Activated CD4-positive, alpha-beta T cell treated with anti-CD3 and anti-CD28 coated beads for 1 hour (primary cell): ENCODE measurements around the gene FRMD7.
"Not testable (repeated sequence)": the region's sequence is repeated elsewhere in the genome, so short reads cannot be mapped to it uniquely, and the experiment has no call there.

Experiments
- DNase-seq: peaks from one replicate; pipeline ENCODE4 v3.0.0-alpha.2; 2020

The FRMD7 gene, protein sequence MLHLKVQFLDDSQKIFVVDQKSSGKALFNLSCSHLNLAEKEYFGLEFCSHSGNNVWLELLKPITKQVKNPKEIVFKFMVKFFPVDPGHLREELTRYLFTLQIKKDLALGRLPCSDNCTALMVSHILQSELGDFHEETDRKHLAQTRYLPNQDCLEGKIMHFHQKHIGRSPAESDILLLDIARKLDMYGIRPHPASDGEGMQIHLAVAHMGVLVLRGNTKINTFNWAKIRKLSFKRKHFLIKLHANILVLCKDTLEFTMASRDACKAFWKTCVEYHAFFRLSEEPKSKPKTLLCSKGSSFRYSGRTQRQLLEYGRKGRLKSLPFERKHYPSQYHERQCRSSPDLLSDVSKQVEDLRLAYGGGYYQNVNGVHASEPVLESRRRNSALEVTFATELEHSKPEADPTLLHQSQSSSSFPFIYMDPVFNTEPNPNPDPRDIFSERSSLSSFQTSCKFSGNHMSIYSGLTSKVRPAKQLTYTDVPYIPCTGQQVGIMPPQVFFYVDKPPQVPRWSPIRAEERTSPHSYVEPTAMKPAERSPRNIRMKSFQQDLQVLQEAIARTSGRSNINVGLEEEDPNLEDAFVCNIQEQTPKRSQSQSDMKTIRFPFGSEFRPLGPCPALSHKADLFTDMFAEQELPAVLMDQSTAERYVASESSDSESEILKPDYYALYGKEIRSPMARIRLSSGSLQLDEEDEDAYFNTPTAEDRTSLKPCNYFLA

DNA sequence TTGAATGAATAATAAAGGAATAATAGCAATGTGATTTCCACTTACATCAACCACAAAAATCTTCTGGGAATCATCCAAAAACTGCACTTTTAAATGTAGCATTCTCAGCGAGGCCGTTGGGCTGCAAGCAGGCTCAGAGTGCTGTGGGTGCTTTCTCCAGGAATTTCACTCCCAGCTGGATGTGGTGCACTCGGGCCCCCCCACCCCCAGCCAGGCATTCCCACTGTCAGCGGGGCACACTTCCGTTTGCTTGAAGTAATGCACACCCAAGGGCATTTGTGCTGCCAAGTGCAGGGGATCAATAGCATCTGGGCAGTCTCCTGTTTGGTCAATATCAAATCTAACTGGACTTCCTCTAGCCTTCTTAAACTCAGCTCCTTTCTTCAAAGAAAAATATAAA is at the start of gene FRMD7:
TSS of gene FRMD7 (minus strand) at position 278 of the 400 bp plus-strand sequence. CDS start at position 102, 176 bp downstream.
- DNase-seq: no peak

DNA sequence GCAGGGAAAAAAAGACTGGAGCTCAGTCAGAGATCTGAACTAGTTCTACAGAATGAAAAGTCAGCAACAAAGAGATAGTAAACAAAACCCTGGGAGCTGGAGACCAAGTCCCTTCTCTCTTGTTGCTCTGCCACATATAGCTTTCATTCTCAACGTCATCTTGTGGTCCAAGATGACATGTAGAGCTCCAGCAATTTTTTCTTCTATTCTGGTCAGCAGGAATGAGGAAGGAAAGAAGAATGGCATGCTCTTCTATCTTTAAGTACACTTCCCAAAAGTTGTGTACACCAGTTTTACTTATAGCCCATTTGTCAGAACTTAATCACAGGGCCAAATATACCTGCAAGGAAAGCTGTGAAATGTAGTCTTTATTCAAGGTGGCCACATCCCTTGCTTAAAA is 45.8 kb upstream of the FRMD7 start:
- DNase-seq: no peak

DNA sequence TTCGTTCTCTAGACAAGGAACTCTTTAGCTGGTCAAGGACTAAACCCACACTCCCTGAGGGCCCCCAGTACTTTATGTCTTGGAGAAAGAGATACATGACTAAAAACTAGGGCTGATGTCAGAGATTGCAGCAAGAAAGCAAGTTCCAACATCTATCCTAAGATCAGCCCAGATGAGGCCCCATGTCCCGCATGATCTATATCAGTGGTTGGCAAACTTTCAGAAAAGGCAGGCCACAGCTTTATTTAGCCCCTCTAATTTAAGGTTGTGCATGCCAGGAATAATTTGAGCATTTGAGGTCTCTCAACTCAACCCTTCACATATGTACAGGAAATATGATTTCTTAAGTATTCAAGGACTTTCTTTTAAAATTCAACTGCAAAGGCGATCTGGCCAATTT is 44.1 kb upstream of the FRMD7 start:
- no peak for DNase-seq

DNA sequence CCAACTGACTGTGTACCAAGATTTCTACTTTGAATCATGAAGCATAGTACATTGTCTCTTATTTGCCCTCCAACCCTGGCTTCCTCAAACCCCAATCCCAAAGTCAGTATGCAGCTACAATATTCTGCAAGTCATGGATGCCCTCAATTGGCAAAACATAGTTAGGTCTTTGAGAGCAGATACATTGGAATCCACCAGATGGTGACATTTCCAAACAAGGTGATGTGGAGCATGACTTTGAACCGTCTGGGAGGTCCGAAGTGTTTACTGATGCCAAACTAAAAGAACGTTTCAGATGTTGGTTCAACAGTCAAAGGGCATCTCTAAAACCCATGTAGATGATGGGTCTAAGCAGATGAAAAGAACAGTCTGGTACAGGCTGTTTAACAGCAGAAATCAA is 43.7 kb upstream of the FRMD7 start:
- DNase-seq: no peak

DNA sequence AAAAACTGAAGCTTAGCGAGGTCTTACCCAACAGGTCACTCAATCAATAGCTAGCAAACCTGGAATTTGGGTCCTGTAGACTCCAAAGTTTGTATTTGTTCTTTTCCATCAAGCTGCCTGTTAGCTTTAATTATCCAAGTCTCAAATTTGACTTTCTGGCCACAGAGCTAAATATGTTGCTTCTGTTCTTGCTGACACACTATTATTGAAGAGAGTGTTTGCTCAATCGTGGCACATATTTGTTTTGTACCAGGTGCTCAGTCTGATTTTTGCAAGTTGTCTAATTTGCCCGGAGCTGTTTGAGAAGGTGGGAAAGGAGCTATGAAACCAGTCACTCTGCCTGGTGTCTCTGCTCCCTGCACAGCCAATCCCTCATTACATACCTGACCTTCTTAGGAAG is 41.7 kb upstream of the FRMD7 start:
- no peak for DNase-seq

DNA sequence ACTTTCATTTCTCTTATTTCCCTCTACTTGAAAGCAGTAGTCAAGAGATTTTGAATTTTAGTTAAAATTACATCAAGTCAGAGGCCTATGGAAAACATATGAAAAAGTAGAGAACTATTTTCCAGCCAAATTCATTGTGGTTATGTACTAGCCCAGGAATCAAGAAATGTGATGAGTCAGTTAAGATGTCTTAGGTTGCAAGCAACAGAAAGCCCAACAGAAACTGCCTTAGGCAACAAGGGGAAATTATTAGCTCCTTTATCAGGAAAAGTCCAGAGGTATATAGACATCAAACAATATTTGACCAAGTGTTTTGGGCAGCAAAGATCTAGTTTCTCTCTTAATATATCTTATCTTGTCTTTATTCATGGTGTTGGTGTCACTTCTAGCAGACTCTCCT is 37.8 kb upstream of the FRMD7 start:
- DNase-seq: no peak

DNA sequence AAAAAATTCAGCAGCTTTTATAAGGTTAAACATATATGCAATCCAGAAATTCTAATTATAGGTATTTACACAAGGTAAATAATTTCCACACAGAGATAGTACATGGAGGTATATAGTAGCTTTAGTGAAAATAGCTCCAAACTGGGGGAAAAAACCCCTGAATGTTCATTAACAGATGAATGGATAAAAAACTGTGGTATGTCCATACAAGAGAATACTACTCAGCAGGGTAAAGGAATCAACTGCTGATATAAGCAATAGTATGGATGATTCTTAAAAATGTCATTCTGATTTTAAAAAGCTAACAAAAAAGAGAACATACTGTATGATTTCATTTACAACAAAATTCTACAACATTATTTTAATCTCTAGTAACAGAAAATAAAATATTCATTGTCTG is 37.2 kb upstream of the FRMD7 start:
- DNase-seq: no peak

DNA sequence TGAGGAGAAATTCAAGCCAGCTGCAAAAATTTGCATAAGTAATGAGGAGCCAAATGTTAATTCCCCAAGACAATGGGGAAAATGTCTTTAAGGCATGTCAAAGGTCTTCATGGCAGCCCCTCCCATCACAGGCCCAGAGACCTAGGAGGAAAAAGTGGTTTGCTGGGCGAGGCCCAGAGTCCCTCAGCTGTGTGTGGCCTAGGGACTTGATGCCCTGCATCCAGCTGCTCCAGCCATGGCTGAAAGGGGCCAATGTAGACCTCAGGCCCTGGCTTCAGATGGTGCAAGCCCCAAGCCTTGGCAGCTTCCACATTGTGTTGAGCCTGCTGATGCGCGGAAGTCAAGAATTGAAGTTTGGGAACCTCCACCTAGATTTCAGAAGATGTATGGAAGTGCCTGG is 35.3 kb upstream of the FRMD7 start:
- DNase-seq: not testable (repeated sequence)

DNA sequence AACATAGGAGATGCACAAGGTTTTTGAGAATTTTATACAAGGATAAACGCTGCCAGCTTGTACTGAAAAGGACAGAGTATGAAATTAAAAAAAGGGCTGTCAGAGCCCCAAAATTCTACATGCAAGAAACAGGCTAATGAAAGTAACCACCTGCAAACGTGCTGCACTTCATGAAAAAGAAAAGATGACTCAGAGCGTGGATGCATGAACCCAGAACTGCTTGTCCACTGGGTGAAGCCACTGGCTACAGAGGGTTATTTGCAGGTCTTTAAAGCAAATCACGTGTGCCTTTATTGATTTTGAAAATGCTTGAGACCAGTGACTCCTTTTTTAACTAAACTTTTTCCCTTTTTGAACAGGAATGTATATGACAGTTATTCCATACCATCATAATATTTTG is 25.3 kb upstream of the FRMD7 start:
- no peak for DNase-seq

DNA sequence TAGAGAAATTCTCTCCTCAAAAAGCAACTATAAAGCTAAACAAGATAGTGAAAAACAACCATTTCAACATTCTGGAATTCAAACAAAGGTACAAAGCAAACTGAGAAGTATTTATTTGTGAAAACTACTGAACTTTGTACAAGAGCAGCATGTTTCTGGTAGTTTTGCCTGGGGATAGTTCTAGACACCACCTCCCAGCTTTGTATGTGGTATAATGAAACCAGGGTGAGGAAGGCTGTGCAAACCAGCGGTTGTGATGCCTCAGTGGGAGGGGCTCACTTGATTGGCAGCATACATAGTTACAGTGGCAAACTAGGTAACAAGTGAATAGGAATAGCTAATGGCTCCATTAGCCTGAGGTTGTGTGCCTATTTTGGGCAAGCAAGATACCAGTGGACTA is 18.6 kb upstream of the FRMD7 start:
- no peak for DNase-seq

DNA sequence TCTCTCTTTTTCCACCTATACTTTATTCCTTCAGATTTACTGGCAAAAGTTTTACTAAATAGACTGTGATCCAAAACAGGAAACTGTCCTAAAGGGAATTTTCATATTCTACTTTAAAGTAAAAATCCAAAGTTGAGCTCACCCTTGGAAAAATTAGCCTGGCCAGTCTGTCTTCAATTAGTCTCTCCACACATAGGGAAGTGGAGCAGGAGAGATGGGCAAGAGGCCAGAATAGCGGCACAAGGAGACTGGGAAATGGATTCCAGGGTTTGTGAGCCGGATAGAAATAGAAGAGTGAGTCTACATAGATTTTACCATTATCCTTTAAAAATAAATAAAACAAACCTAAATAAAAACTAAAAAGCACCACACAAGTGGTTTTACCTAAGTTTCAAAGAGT is 16.2 kb upstream of the FRMD7 start:
- DNase-seq: no peak

DNA sequence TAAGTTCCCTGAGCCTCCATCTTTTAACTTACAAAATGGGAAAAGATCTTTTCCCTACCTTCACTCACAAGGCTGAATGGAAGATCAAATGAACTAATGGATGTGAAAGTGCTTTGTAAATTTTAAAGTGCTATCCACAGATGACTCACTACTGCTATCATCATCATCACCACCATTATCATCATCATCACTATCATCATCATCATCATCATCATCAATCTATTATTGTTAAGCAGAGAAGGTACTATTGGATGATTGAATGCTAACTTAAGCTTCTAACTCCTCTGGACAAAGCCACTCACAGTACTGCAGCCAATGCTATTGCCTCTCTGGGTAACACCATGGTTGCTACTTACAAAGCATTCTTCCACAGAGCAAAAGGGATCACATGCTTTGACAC is 1.9 kb downstream of the FRMD7 start:
- no peak for DNase-seq

DNA sequence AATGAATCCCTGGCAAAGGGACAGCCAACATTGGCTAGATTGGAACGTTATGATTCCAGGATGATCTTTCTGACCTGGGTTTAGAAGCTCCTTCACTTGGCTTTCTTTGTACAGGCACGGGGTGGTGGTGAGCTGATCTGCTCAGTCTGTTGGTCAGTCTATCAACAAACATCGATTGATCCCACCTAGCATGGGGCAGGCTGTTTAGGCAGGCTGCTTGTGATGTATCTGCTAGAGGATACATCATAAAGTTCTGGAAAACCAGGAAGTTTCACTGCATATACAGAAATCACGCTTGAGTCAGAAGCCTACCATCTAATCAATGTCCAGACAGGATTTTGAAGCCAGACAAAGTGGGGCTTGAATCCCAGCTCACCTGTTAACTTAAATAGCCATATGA is 6.9 kb downstream of the FRMD7 start:
- DNase-seq: no peak

DNA sequence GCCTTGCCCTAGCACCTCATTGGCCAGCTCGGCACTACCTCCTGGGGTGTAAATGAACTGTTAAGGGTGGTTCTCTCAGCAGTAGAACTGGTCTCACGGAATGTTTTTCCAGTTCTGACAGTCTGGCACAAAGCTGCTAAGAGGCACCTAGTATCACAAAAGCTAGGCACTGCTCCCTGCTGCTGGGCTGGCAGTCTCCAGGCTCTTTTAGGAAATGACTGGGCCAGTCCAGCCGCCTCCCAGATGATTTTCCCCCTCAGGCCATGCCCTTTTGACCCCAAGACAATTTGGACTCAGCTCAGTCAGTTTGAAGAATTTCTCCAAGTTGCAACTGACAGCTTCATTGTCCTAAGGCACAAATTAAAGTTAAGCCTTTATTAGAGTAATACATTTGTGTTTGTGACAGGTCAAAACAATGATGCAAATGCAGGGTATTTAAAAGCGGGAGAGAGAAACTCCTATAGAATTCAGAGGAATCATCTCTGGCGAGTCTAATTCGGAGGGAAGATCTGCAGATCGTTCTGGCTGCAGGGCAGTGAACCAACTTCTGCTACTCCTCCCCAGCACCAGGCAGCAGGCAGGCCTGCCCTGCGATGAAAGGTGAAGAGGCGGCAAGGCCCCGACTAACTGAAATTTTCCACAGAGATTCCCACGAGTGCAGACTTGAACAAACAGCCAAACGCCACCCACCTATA is 7.9 kb downstream of the FRMD7 start:
- DNase-seq: no peak

DNA sequence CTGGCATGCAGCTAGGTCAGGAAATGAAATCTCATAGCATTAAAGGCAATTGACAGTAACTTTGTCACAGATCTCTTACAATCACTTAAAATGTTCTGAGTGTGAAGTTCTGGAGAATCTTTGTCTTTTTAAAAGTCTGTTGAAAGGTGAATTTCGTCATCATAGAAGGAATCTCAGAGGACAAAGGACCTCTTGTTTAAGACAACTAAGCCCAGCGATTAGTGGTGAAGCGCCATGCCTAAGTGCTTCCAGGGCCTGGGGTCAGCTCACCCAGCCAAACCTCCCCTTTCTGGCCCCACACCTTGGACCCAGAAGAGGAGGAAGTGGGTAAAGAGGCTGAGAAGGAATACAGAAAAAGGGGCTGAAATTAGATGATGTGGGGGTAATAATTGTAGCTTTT is 8.5 kb downstream of the FRMD7 start:
- DNase-seq: no peak

DNA sequence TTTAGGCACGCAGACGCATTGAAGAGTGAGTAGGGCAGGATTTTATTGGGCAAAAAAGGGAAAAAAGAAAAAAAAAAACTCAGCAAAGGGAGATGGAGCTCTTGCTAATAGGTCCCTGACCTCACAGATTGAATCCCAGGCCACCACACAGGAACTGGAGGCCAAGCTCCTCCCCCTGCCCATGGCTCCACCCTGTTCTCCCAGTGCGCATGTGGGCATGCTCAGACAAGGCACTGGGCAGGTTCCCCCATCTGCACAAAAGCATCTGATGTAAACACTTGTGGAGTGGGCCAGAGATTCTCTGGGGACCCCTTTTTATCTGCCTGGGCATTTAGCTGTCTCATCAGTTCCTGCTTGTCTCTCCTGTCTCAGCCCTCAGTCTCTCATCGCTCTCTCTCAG is 9.5 kb downstream of the FRMD7 start:
- no peak for DNase-seq

DNA sequence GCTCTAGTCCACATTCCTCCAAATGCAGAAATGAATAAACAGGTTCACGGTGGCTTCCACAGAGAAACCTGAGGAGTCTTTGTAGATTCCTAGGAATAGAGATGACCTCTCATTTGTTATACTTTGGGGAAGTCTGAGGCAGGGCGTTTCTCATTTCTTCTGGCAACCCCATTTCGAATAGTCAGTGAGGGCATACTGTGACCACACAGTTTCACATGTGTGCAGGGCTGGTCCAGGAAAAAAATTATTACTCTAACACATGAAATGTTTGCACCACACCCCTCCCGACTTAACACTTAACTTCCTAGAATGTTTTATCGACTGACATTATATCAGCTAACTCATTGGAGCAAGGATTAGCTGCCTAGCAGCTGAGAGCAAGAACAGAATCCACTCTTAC is 12.0 kb downstream of the FRMD7 start:
- no peak for DNase-seq

DNA sequence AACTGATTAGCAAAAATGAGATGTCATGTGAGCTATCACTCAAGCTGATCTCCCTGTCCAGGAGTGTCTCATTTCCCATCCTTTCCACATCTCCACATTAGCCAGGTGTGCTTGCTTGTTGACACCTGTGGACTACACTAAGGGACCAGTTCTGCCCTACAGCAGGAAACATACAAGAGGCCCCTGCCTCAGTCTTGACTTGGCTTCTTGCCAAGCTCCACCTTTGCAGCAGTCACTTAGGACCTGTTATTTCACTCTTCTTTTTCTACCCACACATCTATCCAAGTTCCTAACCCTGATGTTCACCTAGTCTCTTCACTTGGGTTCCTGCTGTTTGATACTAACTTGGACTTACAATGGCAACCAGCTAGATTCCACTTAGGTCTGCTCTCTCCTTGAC is 13.2 kb downstream of the FRMD7 start:
- no peak for DNase-seq

DNA sequence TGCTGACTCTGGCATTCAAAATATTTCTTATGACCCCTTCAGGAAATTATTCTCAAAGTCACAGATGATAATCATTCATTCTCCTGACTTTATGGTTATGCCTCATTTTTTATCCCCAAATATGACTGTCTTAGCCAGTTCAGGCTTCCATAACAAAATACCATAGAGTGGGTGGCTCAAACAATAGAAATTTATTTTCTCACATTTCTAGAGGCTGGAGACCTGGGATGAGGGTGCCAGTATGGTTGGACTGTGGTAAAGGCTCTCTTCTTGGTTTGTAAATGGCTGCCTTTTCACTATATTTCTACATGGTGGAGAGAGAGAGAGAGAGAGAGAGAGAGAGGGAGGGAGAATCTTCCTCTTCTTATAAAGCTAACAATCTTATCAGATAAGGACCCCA is 20.5 kb downstream of the FRMD7 start:
- no peak for DNase-seq

DNA sequence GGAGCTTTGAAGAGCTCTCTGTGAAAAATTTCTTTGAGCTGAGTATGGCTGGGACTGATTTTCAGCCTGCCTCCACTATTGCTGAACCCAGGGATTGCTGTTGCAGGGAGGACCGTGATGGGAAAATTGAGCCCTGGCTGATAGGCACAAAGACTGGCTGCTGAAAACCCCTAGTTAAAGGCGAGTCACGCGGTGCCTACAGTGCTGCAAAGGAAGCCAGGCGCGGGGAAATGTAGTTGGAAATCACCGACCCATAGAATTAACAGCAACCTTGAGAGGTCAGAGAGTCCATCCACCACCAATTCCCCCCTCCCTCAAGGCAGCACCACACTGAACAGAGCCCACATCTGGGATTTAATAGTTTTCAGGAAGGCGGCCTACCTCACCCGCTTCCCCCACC is 26.0 kb downstream of the FRMD7 start:
- DNase-seq: no peak

DNA sequence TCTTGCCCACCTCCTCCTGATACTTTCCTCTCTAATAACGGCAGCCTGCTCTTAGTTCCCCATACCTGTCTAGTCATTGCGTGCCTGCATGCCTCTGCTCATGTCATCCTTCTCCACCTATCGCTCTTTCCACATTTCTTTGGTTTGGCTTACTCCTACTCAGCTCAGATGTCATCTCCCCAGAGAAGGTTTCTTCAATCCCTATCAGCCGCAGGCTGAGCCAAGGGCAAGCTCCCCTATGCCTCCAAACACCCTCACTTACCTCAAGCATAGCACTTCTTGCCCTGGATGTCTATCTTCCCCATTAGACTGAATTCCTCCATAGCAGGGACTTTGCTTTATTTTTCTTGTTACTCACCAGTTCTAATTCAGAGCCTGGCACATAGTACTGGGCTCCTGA is 26.6 kb downstream of the FRMD7 start:
- DNase-seq: no peak

DNA sequence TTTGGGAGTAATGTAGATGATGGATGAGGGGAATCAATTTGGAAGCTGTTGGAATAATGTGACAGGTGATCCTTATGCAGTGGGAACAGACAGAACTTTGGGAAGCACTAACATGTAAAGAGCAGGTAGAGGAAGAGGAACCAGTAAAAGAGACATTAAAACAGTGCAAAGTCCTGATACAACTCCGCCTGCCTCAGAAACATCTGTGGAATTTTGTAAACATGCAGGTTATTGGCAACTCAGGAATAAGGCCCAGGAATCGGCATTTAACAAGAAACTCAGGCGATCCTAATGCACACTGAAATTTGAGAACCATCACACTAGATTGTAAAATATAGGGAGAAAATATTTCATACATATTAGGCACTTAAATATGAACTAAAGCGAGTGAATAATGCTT is 29.1 kb downstream of the FRMD7 start:
- not testable (repeated sequence) for DNase-seq

DNA sequence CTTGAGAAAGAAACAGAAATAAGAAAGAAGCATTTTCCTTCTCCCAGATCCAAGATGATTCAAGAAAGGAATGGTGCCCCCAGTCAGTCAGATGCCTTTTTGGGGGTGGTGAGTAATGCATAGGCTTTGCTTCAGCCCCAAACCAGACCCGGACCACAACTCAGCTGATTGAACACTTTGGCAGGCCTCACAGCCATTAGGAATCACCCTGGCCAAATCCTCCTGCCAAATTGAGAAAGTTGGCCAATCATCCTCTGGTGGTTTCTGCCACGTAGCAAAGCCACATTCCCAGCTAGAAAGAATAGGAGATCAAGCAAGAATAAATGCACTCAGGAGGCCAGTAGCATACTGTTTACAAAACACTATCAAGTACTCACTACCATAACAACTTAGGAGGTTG is 33.7 kb downstream of the FRMD7 start:
- DNase-seq: no peak

DNA sequence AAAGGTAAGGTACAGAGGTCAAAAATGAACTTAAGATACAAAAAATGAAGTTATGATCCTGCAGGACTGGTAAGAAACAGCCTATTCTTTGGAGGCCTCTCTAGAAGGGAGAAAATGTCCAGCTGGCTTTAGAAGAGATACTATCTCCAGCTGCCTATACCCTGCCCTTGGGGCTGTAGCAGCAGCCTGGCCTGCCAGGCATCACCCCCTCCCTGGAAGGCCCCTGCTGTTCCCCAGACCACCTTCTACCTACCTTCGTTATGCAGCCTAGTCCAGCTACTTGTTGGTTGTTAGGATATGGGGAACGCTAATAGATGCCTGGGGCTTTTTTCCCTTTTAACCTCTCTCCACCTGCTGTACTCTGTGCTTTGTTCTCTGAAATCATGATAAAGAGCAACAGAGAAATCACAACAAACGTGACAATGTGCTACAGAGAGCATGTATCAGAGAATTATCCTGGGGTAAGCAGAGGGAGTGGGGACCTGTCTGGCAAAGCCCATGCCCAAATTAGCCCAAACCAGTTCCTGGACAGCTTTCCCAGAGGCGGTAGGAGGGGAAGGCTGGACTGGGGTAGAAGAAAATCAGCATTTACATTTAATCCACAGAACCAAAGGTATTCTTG is 34.5 kb downstream of the FRMD7 start:
- no peak for DNase-seq
